Stimulated activated CD8-positive, alpha-beta memory T cell treated with anti-CD3 and anti-CD28 coated beads, Interleukin-4, amount 100 ng/mL, for 24 hours (primary cell): ENCODE results near the gene TSPEAR.

Experiments
- DNase-seq: peaks from one replicate; pipeline ENCODE4 v3.0.0-alpha.2; 2020; ENCODE audit warnings: low read depth

Gene TSPEAR

DNA sequence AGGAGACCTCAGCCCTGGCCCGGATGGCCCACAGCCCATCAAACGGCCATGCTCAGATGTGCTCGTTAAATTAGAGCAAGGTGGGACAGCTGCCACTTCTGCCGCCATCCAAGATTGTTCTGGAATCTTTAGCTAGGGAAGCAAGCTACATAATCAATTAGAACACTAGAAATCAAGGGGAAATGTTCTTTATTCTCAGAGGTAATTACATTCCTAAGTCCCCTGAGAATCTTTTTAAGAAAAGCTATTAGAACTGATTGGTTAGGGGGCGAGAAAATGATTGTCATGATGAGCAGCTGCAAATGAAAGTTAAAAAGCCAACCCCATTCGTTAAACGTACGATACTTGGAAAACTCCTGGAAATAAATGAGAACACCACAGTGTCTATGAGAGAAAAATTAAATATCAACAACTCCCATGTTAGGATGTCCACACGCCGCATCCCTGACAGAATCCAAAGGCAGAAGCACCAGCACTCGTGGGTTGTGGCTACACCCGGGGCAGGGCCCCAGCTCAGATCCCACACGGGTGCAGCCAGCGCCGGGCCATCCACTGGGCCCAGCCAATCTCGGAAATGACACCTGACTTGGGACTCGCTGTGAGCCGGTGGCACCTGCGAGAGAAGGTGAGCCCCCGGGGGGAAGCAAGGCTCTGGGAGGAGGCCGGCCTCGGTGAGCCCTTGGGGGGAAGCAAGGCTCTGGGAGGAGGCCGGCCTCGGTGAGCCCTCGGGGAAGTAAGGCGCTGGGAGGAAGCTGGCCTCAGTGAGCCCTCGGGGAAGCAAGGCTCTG is 209.0 kb downstream of the TSPEAR start:
- DNase-seq = no peak

DNA sequence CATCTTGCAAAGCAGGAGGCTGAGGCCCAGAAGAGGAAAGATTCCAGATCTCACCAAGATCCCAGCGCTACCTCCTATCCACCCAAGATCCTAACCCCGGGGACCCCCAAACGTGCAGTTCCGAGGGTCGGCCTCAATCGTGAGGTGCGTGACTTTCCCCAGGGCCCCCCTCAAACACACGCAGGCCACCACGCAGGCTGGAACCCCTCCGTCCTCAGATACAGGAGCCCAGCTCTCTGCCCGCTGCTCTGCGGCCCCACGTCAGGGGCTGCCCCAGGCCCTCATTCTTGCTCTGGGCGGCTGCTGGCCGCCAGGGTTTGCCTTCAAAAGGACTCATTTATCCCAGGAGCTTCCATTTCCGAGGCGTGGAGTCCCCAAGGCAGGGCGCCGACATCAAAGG is 211.3 kb downstream of the TSPEAR start:
- DNase-seq = no peak

DNA sequence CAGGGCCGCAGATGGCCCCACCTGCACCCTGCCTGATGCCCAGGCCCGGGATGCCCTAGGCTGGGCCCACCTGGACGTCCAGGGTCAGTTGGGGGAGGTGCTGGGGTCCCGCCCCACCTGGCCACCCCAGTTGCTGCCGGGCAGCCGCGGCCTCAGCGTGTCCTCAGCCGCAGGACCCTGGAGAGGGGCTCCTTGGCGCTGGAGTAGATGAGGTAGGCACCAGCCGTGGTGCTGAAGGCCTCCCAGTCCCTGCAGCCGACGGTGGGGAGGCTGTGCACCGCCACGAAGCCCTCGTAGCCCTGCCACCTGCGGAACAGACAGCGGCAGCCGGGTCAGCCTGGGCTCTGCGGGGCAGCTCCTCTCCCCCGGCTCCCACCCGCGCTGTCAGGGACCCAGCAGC is 211.7 kb downstream of the TSPEAR start:
- DNase-seq = no peak

DNA sequence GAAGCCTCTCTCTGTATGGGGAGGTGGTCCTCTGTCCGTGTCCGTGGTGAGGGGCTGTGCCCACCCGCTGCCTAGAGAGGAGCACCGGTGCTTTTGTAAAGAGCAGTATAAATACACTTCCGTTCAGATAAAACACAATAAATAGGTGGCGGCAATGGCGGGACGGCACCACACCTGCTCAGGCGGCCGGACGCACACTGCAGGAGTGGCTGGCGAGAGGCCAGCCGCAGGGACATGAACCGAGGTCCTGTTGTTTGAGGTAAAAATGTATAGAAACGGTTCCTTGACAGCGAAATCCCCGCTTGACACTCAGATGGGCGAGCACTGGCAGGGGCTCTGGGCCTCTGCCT is 212.2 kb downstream of the TSPEAR start:
- DNase-seq = no peak

DNA sequence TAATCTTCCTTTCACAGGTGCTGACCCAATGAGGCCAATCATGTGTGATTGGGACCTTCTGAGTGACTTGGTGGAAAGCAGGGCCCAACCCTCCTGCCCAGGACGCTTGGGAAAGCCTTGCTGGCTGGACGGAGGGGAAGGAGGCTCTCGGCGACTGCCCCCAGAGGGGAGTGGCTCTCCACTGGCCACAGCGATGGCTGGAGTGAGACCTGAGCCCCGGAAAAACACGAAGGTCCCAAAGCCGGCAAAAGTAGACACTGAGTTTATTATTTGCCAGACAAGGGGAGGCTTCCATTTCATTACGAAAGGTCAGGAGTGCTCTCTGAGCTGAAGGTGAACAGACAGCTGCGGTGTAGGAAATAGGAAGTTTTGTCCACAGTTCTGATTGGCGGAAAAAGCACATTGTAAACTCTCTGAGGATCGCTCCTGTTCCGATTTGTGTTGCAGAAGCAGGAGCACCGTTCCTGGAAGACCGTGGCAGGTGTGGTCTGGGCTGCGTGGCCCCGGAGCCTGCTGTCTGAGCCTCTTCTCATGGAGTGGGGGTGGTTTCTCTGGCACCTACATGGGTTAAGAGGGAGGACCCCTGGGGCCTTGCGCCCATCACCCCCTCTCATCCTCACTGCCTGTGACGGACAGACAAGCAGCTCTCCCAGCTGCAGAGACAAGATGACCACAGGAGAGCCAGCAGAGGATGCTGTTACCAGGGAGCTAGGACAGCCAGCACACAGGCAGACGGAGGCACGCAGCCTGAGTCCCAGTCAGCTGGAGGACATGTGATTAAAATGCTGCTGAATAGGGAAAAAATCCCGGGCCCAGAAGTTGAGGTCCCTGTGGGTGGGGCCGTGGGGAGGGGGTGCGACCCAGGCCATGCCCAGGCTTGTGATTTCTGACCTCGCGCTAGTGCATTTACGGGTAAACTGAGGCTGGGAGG is 212.8 kb downstream of the TSPEAR start:
- no peak for DNase-seq

- DNase-seq = no peak
These were observed 213.7 kb downstream of the TSPEAR start for GRCh38 chr21:44497703-44498126.

GRCh38 chr21:44496564-44497550 is 214.5 kb downstream of the TSPEAR start:
- no peak for DNase-seq

- DNase-seq = no peak
These were observed 215.5 kb downstream of the TSPEAR start for GRCh38 chr21:44495611-44496563.

DNA sequence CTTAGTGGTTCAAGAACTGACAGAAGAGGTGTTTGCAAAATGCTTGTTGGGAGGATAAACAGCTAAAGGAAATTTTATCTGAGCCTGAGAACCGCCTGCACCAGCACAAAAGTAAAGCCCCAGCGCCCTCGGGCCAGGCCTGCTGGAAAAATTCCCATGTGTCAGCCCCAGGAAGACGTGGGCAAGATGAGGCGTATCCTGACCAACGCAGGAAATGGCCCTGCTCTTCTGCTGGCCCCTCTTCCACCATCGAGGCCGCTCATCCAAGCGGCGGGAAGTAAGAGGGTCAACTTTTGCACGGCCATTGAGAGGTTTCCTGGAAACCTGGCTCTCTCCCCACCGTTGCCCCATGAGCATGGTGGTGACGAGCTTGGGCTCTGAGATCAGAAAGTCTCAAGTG is 216.4 kb downstream of the TSPEAR start:
- DNase-seq = no peak

GRCh38 chr21:44494418-44494817 is 217.0 kb downstream of the TSPEAR start:
- DNase-seq = no peak

DNA sequence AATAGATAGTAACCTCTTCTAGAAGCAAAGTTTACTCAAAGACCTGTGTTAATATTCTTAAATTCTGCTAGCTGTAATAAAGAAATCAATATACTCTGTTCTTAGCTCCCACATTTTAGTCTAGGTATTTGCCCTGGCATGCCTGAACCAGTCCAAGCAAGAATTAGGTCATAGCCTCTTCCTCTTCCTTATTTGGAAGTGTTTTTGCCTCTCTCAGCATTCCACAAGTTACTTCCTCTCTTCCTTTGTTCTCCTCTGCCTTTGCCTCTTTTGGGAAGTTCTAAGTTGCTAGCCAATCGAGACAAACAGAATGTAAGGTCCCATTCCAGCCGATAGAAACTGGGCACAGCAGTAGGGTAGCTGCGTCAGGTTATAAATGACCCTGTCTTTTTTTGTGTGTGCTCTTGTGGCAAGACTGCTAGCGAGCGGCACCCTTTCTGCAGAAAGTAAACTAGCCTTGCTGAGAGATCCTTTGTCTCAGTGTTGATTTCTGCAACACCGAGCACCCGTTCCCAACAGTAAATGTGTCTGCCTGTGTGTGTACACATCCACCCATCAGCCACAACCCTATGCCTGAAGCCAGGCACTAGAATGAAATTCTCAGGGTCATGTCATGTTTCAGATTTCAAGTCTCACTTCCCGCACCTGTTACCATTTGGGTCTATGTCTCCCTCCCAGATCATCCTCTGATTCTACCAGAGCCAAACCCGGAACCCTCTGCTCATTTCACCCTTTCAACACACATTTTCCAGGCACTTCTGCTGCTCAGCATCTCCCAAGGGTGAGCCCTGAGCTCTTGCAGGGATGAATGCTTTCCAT is 218.6 kb downstream of the TSPEAR start:
- DNase-seq = no peak

DNA sequence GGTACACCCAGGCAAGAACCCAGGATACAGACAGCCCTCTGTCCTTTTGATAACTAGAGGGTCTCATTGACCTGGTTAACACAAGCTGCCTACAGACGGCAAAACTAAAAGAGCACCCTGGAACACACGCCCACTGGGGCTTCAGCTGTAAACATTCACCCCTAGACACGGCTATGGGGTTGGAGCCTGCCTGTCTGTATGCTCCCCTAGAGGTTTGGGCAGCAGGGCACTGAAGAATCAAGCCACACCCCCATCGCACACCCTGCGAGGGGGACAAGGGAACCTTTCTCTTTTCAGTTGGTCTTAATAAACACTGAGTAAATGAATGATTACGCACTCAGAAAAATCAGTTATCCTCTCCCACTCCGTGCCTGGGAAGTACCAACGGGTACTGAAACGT is 220.6 kb downstream of the TSPEAR start:
- no peak for DNase-seq

GRCh38 chr21:44490405-44490804 is 221.0 kb downstream of the TSPEAR start:
- no peak for DNase-seq

- no peak for DNase-seq
These were observed 221.4 kb downstream of the TSPEAR start for GRCh38 chr21:44489962-44490361.

GRCh38 chr21:44487831-44488230 is 223.5 kb downstream of the TSPEAR start:
- DNase-seq = peak; percentile 33

- no peak for DNase-seq
These were observed 225.1 kb downstream of the TSPEAR start for GRCh38 chr21:44486302-44486701.

GRCh38 chr21:44485796-44486195 is 225.6 kb downstream of the TSPEAR start:
- no peak for DNase-seq

DNA sequence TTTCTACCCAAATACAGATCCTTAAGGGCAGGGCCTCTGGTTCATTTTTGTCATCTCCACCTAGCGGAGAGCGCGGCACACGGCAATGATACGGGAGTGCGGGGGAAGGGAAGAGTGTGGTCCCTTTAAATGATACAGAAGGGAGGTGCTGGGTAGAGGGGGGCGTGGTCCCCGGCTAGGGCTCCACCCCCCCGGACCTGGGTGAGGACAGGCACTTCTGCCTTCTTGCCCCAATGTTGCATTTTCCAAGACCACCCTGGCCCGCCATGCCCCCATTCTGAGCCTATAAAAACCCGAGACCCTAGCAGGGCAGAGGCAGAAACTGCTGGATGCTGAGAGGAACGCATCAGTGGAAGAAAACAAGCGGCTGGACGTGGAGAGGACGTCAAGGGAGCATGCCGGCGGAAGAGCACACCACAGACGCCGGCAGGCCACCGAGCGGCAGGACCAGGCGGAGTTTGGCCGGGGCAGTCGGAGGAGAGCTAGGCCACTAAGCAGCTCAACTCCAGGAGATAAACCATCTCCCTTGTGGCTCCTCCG is 226.0 kb downstream of the TSPEAR start:
- peak; percentile 35 for DNase-seq

- DNase-seq = no peak
These were observed 226.7 kb downstream of the TSPEAR start for GRCh38 chr21:44484498-44485253.
